NCI-H2081 (cell line): ENCODE data around the gene MAD1L1.
"Not testable (repeated sequence)": the region's sequence is repeated elsewhere in the genome, so short reads cannot be mapped to it uniquely, and the experiment has no call there.

Source experiments
- DNase-seq, 2 experiments: peaks; one replicate each; lab custom pipeline; 2025; lab: John Stamatoyannopoulos, UW

Gene MAD1L1

DNA sequence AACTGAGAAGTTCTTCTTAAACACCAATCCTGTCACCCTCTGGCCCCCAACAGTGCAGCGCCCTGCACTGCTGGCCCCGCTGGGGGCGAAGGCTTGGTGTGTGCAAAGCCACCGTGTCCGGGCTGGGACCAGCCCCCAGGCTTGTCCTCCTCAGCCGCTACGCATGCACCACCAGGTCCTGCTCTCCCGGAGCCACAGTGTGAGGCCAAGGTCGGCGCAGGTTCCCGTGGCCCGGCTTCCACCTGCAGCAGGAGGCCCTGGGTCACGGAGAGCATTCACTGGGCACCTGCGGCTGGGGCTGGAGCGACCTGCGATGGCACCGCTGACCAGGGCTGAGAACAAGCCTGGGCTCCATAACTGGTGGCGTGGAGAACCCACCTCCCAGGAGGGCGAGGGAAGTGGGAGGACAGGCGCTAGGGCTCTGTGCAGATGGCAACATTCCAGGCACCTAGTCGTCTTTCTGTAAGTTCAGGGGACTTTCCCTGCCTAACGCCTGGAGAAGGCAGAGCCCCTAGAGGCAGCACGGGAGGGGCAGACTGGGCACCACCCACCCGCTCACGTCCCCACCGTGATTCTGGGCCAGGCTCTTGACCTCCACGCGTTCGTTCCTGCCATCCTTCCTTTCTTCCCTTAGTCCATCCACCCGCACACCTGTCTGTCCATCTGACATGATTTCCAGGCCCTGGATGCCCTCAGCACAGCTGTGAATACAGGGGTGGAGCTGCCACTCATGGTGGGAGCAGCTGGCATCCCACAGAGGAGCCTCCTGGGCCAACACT, 291.1 kb downstream of the MAD1L1 start:
- DNase-seq, result no peak

DNA sequence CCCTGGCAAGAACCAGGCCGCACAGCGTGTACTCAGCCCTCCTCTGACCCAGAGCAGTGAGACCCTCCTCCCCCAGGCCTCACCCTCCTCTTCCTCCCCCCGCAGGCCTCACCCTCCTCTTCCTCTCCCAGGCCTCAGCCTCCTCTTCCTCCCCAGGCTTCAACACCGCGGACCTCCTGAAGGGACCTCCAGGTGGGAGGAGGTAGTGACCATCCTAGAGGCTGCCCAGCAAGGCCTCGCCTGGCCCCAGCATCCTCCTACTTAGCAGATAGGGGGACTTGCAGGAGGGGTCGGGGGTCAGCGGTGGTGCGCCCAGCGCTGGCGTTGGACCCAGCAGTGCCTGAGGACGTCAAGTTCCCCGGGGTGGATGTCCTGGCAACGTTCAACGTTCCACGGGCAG, 291.9 kb downstream of the MAD1L1 start:
- DNase-seq, result no peak

DNA sequence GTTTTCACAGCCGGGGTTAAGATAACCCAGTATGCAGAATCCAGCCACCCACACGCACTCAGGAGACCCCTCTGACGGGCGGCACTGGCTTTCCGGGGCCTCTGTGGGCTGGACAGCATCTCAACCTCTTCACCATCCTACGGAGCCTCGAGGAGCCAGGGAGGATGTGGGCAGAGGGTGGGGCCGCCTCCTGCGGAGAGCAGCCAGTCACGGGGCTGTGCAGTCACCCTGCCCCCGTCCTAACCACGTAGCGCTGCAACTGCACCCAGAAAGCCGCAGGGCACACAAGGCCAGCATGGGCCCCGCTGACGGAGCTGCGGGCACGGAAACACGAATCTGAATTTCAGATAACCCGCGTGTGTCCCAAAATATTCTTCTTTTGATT, 292.4 kb downstream of the MAD1L1 start:
- DNase-seq, result no peak

DNA sequence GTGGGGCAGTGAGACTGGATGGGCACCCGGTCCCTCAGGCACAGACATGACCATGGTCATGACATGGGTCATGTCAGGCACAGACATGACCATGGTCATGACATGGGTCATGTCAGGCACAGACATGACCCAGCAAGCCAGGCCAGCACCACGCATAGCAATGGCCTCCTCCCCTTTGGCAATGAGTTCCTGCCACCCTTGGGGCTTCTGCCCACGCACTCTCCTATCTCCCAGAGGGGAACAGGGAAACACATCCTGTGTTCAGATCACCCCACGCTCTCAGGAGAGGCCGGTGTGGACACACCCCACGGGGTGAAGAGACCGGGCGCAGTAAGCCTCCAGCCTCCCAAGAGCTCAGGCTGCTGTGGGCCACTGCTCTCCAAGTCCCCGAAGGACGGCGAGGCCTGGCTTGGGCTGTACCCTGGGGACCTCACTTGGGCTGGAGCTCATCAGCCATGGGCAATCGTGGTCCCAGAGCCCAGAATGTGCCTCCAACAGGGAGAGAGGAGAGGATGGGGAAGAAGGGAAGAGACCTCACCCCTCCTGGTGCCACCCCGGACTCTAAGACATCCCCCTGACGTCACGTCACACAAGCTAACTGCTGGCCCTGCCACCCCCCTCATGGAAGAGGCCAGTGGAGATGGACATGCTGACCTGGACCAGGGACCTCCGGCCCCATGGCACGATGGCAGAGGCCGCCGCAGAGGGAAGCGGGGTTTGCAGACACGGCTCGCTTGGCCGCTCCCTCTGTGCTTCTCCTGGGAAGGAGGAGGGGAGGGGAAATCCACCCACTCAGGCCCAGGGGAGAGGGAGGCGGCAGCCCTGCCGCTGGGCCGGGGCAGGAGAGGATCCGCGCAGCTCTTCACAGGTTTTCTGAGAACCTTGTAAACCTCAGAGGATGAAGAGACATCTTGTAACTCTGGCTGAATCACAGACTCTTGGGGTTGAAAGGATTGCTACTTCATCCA, 293.0 kb downstream of the MAD1L1 start:
- DNase-seq, result no peak

DNA sequence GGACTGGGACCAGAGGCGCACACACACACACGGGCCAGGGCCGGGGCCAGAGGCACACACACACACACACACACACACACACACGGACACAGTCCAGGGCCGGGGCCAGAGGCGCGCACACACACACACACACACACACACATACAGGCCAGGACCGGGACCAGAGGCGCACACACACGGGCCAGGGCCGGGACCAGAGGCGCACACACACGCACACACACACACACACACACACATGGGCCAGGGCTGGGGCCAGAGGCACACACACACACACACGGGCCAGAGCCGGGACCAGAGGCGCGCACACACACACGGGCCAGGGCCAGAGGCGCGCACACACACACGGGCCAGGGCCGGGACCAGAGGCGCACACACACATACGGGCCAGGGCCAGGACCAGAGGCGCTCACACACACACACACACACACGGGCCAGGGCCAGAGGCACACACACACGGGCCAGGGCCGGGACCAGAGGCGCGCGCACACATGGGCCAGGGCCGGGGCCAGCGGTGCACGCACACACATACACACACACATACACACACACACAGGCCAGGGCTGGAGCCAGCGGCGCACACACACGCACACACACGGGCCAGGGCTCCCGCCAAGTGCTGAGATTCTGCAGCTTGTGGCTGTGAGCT, 293.8 kb downstream of the MAD1L1 start:
- no peak for DNase-seq

DNA sequence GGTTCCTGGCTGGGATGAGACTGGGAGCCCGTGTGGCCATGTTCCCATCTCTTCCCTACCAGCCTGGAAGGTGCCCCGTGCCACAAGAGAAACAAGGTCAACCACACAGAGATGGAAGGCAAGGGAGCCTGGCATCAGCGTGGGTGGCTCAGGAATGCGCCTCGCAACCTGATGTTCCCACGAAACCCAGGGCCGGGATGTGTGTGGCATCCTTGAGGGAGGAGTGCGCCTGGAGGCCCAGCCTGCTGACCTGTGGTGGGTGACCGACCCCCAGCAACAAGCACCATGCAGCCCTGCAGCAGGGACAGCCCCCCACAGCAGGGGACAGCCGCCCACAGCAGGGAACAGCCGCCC, 295.5 kb downstream of the MAD1L1 start:
- no peak for DNase-seq

DNA sequence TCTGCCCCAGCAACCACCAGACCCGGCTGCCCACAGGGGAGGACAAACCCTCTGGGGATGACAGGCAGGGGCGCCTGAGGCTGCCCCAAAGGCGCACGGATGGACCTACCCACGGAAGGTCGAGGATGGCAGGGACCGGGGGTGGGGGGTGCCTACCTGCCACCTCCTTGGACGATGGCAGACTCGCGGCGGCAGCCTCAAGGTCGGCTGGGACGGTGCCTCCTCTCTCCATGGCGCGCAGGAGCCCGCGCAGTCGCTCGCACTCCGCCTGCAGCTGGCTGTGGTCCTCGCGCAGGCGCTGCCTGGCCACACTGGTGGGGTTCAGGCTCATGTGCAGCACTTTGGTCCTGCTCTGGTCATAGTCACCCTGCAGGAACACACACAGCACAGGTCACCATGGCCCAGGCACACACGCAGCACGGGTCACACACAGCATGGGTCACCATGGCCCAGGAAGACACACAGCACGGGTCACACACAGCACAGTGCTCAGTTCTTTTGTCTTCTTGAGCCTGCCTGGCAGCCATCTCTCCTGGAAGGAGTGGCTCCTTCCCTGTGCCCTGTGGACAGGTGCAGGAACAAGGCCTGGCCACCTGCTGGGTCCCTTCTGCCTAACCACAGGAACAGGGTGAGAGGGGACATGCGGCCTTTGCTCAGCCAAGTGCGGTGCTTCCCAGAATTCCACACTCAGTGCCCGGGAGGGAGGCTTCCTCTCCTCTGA, 296.1 kb downstream of the MAD1L1 start:
- peak in 1 of 2 experiments; percentile 37 for DNase-seq

DNA sequence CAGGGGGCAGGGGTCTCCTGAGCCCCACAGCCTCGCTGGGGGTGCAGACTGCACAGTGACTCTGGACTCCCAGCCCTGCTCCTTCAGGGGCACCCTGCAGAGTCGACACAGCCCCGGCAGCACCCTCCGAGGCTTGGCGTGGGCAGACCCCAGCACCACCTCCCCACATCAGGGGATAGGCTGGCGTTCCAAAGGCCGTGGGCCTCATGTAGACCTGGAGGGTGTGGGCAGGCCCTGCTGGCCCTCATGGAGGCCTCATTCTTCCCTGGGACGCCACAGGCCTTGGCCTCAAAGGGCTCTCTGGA, 296.8 kb downstream of the MAD1L1 start:
- no peak for DNase-seq

DNA sequence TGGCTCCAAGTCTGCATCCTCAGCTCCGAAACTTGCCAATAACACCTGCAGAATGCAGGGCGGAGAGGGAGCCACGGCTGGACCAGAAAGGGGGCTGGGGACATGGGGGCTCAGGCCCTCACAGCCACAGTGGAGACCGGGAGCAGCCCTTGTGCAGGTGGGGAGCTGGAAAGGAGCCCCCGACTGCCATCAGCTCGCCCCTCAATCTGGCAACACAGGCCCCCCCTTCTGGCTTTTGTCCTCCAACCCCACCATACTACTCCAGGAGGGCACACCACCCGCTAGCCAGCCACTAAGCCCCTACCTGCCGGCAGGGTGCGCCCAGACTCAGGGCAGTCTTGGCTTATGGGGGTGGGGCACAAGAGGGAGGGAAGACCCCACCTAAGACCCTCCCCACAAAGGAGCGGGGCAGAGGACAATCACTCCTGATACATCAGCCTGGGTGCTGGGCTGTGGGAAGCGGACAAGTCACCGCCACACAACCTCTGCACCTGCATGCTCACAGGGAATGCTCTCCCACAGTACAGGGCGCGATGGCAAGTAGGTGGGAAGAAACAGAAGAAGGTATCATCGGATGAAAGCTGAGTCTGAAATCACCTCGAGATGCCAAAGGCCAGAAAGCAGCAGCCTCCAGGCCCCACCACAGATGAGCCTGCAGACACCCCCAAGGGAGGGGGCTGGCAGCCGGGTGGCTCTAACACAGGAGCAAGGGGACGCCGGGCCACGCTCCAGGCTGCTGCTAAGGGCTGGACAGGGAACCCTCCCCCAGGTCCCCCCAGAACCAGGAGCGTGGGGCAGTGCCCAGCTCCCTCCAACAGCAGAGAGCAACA, 297.4 kb downstream of the MAD1L1 start:
- no peak for DNase-seq

DNA sequence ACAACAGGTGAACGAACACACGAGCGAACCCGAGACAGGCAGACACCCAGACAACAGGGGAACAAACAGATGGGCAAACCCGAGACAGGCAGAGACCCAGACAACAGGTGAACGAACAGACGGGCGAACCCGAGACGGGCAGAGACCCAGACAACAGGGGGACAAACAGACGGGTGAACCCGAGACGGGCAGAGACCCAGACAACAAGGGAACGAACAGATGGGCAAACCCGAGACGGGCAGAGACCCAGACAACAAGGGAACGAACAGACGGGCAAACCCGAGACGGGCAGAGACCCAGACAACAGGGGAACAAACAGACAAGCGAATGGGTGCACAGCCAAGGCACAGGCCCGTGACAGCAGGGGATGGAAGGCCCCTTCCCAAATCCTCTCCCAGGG, 298.0 kb downstream of the MAD1L1 start:
- no peak for DNase-seq

DNA sequence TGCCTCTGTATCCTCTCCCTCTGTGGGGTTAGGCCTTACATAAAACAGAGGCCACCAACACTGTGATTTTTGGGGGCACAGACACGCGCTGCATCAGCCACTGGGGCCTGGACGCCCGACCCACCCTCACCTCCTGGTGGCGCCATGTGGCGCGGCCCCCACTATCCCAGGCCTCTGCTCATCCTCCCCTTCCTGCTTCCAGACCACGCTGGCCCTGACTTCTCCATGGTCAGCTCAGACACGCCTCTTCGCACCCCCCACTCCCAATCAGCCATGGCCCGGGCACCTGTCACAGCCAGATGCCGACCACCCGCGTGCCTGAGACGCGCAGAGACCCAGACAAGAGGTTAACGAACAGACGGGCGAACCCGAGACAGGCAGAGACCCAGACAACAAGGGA, 298.7 kb downstream of the MAD1L1 start:
- DNase-seq, result no peak

DNA sequence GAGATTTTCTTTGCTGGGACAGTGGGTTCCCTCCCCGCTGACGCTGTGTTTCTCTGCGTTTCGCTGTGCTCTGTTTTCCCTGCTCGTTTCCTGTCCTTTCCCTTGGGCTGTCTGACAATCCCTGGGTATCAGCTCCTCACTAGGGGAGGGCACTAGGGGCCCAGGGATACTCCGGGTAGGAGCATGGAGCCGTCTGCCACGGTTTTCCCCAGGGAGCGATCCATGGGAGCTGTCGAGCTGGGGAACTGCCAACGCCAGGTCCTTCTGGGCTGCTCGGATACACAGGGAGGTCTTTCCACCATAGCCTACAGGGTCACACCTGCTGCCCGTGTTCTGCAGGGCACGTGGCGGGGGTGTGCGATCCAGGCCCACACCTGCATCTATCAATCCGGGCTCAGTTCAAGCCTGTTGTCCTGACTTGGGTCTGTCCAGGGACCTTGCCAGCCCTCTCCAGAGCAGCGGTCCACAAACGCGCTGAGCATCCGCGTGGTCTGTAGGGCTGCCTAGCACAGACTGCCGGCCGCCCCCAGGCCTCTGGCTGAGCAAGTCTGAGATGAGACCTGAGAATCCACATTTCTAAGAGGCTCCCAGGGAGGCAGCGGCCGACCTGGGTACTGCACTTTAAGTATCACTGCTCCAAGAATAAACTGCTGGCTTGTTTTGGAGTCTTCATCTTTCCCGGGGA, 299.5 kb downstream of the MAD1L1 start:
- no peak for DNase-seq

DNA sequence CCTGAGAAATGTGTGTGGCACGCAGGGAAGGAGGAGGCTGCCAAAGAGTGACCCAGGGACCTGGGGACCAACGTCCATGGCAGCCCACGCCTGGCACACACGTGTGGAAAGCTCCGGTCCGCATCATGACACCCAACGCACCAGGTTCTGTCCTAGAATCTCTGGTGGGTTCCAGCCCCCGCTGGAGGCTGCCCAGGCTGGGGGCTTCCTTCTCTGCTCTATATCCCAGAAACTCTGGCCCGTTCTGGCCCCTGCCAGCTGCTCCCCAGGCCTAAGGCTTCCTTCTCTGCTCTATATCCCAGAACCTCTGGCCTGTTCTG, 300.8 kb downstream of the MAD1L1 start:
- DNase-seq, result no peak

DNA sequence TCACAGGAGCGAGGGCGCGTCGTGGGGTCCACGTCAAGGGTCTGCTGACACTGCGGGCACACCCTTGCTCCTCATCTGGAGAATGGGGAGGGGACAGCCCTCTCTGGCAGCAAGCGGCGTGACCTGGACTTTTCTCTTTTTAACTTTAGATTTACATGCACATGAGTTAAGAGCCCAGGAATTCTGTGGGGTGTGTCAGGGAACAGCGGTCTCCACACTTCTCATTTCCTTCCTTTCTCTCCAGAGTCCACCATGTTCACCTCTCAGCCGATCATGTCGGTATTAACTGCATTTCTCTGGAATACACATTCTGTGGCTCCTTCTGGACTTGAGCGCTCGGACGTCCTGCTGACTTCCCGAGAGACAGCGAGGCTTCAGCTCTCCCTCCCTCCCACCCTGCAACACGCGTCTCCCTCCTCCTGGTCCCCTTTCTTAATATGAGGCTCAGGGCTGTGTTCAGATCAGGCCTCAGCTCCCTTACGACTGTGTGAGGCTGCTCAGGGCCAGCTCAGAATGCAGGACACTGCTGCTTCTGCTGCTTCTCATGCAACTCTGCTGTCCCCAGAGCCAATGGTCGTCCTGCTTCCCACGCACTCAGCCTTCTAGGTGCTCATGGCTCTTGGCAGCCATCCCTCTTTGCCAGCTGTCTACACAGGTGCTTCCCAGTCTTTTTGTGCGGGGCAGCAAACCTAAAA, 301.3 kb downstream of the MAD1L1 start:
- peak in 1 of 2 experiments; percentile 18 for DNase-seq

DNA sequence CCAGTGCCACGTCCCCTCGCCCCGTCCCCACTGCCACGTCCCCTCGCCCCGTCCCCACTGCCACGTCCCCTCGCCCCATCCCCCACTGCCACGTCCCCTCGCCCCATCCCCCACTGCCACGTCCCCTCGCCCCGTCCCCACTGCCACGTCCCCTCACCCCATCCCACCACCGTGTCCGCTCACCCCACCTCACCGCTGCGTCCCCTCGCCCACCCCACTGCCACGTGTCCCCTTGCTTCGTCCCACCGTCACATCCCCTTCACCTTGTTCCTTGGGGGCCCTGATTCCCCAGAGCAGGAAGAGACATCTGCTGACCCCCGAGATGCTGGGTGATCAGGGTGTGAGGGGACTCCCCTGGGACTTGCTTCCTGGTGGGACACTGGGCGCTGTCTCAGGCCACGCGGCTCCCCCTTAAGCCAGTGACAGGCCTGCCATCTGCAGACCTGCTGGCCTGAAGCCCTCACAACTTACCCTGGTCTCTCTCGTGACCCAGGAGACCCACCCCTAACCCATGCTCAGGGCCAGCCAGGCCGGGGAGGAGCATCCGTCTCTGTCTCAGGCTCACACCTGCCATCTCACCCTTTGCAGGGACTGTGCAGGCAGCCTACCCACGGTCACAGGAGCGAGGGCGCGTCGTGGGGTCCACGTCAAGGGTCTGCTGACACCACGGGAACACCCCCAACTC, 302.2 kb downstream of the MAD1L1 start:
- no peak for DNase-seq

DNA sequence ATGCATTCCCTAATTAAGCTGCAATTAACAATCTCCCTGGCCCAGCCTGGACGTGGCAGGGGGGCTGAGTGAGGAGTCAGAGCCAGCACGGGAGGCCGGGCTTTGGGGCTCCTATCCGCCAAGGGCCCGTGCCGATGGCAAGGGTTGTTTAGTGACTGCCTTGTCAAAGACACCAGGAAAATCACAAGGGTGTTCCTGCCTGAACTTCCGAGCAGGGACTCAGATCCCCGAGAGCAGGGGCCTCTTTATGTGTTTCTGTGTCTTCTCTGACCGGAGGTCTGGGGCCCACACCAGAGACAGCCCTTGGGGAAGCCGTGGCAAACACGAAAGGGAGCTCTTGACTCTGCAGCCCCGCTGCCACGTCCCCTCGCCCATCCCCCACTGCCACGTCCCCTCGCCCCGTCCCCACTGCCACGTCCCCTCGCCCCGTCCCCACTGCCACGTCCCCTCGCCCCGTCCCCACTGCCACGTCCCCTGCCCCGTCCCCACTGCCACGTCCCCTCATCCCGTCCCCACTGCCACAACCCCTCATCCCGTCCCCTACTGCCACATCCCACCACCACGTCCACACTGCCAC, 303.3 kb downstream of the MAD1L1 start:
- DNase-seq, result not testable (repeated sequence)

DNA sequence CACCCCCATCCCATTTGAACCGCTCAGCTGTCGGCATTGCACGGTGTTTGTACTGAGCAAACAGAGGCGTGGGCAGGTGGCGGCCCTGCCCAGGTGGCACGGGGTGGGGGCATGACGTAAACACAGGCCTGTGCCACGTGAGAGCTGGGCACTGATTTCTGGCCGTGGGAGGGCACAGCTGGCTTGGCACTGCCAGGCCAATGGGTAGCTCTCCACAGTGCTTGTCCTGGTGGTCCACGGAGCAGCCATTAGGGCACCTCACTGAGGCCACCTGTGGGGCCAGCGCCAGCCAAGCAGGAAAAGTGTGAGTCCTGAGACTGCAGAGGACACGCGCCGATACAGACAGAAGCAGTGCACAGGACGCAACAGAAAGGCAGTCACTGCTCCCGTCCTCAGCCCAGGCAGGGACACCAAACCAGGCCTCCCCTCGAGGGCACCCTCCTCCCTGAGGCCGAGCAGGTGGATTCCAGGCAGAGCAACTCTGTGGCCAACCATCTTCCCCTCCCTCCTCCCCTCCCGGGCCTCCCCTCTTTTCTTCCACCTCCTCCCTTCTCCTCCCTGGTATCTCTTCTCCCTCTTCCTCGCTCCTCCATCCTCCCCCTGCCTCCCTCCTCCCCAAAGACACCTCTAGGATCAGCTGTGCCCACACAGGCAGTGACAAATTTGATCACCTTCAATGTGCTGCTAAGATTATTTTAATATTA, 303.9 kb downstream of the MAD1L1 start:
- peak; percentile 26 to 47 for DNase-seq

DNA sequence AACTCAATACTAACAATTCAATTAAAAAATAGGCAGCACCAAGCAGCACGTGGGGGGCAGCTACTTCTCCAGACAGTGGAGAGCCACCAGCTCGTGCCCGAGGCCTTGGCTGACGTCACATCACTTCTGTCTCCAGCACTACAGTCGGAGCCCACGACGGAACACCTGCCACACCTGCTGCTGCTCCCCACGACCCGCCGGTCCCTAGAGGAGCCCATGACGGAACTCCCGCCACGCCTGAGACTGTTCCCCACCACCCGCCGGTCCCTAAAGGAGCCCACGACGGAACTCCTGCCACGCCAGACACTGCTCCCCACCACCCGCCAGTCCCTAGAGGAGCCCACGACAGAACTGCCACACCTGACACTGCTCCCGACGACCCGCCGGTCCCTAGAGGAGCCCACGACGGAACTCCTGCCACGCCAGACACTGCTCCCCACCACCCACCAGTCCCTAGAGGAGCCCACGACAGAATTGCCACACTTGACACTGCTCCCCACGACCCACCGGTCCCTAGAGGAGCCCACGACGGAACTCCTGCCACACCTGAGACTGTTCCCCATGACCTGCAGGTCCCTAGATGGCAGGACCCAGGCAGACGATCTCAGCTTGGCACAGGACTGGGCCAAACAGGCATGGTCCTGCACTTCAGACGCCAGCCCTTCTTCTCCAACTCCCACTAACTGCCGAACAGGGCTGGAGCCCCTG, 304.7 kb downstream of the MAD1L1 start:
- no peak for DNase-seq
